Right cardiac atrium (tissue), 5 donors: Measurements from ENCODE around the gene TMEM187. TPM values are rescaled to one million over a fixed set of nuclear protein-coding genes. Genes with fewer than 3 reads are reported as not detected.
"Not testable (repeated sequence)": the region's sequence is repeated elsewhere in the genome, so short reads cannot be mapped to it uniquely, and the experiment has no call there.

ENCODE experiments used
- ATAC-seq, 2 donors: fragments of 200-7000 bp; cut with Tn5 transposase; one replicate each; pipeline versions ENCODE4 v1.8.0 to v1.9.1; 2020; ENCODE audit warnings: moderate library complexity in 2 of 2, mild to moderate bottlenecking in 1 of 2
- DNase-seq, 3 donors: peaks; one replicate each; pipeline ENCODE4 v3.0.0-alpha.2; 2020
- H3K27ac ChIP-seq: one replicate; pipeline ENCODE4 v1.5.1; 2013; ENCODE audit warnings: mild to moderate bottlenecking, low read length, control low read depth, moderate library complexity
- H3K27me3 ChIP-seq: one replicate; pipeline ENCODE4 v1.6.1; 2013; ENCODE audit not compliant: control insufficient read depth, insufficient read depth
- H3K4me1 ChIP-seq: one replicate; pipeline ENCODE4 v1.6.1; 2013; ENCODE audit warnings: low read length; ENCODE audit not compliant: control insufficient read depth, insufficient read depth
- H3K4me3 ChIP-seq: one replicate; pipeline ENCODE4 v1.5.1; 2013; ENCODE audit warnings: low read length, control low read depth
- H3K9me3 ChIP-seq: one replicate; pipeline ENCODE4 v1.6.1; 2013; ENCODE audit warnings: low read length; ENCODE audit not compliant: control insufficient read depth
- WGBS: extraction: QIAGEN DNeasy Blood & Tissue Kit; methylation state at CpG from one replicate; pipeline ENCODE4 v1.1.7; 2013; 5-methylcytosine and 5-hydroxymethylcytosine counted together
- intact Hi-C, 4 donors: fragments of 100-400 bp; cut with DNase I; formaldehyde crosslinking; loops; one replicate each; pipeline versions ENCODE4 v1.11.0 to v1.14.0; 2022 to 2023
- polyA plus RNA-seq: library from polyadenylated mRNA; stranded (reverse); fragments of 200-250 nt; gene quantifications from one replicate; pipeline ENCODE4 v1.2.3, GENCODE V29; 2013
- total RNA-seq, 4 donors: library from RNA; stranded (reverse); fragmentation: NEBNext Ultra II Directional; extraction: Animal tissue kit (Norgen Biotek cat#: 25700); gene quantifications; one replicate each; pipeline ENCODE4 v1.2.1, GENCODE V29; 2021
- donor health status: healthy with polysubstance abuse.
- donor health status: DM: no; HTN: yes; CAD: no.
- donor health status: DM: no; HTN: no; CAD: no.
- donor health status: DM: no; HTN: yes; CAD: no; lungs with severe emphysema.
- donor health status: DM: yes; HTN: yes; CAD: no.

TMEM187 gene
- total and polyA plus RNA-seq, 5 donors = 6.8 to 11.9 (median 9.1) TPM

DNA sequence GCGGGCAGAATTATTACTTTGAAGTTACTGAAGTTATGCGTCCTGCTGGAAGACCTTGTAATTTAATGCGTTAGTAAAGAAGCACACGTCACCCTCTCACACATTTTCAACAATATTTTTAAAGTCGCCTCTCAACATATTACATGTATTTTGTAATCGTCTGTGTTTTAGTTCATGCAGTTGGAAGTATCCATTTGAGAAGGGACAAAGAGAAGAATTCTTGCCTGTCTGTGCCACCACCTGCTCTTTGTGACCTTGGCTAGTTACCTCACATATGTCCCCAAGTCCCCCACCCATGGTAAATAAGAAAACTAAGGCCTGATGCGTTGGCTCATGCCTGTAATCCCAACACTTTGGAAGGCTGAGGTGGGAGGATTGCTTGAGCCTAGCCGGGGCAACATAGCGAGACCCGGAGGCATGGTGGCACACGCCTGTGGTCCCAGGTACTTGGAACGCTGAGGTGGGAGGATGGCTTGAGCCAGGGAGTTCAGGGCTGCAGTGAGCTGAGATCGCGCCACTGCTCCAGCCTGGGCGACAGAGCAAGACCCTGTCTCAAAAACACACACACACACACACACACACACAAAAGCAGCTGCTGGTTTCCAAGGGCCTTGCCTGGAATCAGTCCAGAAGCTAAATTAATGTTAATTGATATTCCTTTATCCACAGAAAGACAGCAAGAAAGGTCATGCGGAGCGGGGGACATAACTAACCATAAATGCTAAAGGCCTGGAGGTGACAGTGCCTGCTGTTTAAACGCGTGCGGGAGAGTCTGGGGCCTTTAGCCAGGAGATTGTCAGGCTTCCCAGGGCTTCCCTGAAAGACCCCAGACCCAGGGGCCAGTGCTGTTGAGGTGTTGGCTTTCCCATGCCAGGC lies 811 bp downstream of the TMEM187 start:
- H3K4me3 ChIP-seq = peak overlapping the region; percentile 78
- intact Hi-C loops = no loop called here
- peaks cover 8% of the 10 kb centered on the region for H3K4me1 ChIP-seq
- WGBS = 26% methylated on average over 20 of the region's 20 CpGs
- DNase-seq (peak in 1 of 3 donors; percentile 49), ATAC-seq (no peak)
- H3K27me3 ChIP-seq = no peaks in the 10 kb centered on the region
- peak overlapping the region; percentile 96 for H3K27ac ChIP-seq
- no peaks in the 10 kb centered on the region for H3K9me3 ChIP-seq

DNA sequence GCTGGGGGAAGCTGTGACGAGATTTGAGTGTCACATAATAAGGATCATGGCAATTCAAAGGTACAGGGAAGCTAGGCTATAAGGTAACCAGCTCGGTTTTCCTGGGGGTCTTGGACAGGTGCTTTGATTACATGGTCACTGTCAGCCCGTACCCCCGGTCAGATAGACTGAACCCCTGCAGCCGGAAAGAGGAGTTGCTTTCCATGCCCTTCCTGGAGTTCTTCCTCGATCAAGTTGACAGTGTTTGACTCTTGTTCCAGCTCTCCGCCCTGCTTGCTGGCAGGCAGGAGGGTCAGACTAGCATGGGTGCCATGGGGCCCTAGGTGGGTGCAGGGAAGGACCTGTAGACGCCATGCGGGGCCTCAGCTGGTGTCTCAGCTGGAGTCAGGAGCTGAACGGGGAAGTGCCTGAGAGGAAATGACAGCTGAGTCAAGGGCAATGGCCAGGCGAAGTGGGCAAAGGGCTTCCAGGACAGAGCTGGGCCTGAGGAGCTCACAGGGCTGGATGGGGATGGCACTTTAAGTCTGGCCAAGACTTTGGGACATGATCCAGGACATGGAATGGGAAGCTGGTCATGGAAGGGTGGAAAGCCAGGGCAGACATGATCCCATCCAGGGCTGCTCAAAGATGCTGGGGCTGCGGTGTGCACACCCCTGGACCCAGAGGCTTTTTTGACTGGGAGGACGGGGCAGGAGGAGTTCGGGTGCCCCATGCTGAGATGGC lies 1.6 kb downstream of the TMEM187 start:
- Histone ChIP-seq H3K9me3 (no peaks in the 10 kb centered on the region), H3K4me1 (peaks cover 8% of the 10 kb centered on the region), H3K27ac (peak overlapping the region; percentile 93), H3K4me3 (no peak overlapping the region), H3K27me3 (no peaks in the 10 kb centered on the region)
- WGBS = 66% methylated on average over 14 of the region's 14 CpGs
- ATAC-seq = no peak
- DNase-seq = peak in 1 of 3 donors; percentile 62
- intact Hi-C loops = no loop called here

DNA sequence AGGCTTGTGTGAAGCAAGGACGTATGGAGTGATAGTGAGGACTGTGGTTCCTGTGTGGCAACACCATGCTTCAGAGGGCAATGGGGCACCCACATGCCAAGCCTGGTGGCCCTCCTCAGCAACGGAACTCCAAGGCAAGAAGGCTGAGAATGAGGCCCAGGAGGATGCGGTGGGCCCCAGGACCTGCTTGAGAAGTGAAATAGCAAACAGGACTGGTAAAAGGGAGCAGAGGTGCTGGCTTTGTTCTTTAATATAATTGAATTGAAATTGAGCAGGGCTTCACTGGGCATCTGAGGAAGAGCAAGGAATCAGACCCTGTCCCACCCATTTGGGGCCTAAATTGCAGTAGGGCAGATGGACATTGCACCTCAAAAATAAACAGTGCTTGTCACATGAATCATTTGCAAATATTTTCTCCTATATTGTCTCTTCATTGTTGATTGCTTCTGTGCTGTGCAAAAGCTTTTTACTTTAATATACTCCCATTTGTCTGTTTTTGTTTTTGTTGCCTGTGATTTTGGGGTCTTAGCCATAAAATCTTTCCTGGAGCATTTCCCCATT lies 2.3 kb downstream of the TMEM187 start:
- peaks cover 8% of the 10 kb centered on the region for H3K4me1 ChIP-seq
- no peaks in the 10 kb centered on the region for H3K9me3 ChIP-seq
- no peaks in the 10 kb centered on the region for H3K27me3 ChIP-seq
- DNase-seq (no peak), ATAC-seq (no peak)
- 75% methylated on average over 3 of the region's 3 CpGs for WGBS
- intact Hi-C loops = no loop called here
- H3K27ac ChIP-seq = peak overlapping the region; percentile 7
- no peak overlapping the region for H3K4me3 ChIP-seq

DNA sequence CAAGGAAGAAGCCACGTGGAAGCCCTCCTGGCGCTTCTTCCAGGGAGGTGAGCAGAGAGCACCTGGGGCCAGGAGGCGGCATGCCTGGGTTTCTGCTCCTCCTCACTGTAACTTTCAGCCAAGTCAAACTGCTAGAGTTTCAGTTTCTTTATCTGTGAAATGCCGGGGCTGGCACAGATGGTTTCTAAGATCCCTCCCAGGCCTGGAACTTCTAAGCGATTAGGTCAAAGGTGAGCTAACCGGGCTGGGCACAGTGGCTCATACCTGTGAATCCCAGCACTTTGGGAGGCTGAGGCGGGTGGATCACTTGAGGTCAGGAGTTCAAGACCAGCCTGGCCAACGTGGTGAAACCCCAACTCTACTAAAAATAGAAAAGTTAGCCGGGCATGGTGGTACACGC lies 7.8 kb downstream of the TMEM187 start:
- H3K4me1 ChIP-seq, H3K9me3 ChIP-seq, ATAC-seq, intact Hi-C loops, H3K27me3 ChIP-seq, DNase-seq, H3K4me3 ChIP-seq, H3K27ac ChIP-seq: not testable (repeated sequence)
- 68% methylated on average over 9 of the region's 10 CpGs for WGBS

DNA sequence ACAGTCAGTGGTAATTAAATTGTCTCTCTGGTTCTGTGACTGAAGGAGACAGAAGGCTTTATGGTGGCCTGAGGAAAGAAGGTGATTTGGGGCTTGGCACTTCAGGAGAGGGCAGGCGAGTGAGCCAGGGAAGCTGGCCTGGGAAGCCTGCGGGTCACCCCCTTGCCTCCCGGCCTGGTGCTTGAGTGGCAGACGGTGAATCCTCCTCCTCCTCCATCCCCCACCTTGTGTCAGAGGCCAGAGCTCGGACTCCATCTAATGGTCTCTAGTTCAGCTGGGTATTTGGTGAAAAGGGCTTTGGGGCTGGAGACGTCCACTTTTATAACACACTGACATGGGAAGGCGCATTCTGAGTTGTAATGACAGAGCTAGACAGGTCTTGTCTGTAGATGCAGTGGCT lies 8.7 kb downstream of the TMEM187 start:
- no peak overlapping the region for H3K4me3 ChIP-seq
- no peak overlapping the region for H3K27ac ChIP-seq
- no peaks in the 10 kb centered on the region for H3K9me3 ChIP-seq
- no peak for DNase-seq
- intact Hi-C loops = no loop called here
- no peaks in the 10 kb centered on the region for H3K4me1 ChIP-seq
- no peaks in the 10 kb centered on the region for H3K27me3 ChIP-seq
- WGBS = 87% methylated on average over 7 of the region's 7 CpGs
- ATAC-seq = no peak

DNA sequence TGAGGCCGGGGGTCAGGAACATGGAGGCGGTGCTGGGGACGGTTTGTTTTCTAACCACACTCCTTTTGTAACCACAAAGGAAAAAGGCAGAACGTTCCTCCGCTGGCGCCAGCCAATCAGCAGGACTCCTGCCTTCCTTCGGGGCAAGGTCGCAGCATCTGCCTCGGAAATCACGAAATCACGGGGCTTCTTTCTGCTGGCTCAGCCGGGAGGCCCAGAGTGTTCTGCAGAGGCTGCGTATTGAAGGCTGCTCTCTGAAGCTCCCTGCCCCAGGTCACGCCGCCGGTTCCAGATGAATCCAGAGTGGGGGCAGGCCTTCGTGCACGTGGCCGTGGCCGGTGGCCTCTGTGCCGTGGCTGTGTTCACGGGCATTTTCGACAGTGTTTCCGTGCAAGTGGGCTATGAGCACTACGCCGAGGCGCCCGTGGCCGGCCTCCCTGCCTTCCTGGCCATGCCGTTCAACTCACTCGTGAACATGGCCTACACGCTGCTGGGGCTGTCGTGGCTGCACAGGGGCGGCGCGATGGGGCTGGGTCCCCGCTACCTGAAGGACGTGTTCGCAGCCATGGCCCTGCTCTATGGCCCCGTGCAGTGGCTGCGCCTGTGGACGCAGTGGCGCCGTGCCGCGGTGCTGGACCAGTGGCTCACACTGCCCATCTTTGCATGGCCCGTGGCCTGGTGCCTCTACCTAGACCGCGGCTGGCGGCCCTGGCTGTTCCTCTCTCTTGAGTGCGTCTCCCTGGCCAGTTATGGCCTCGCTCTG lies 9.4 kb downstream of the TMEM187 start:
- Histone ChIP-seq H3K4me1 (no peaks in the 10 kb centered on the region), H3K4me3 (no peak overlapping the region), H3K27me3 (no peaks in the 10 kb centered on the region), H3K27ac (no peak overlapping the region), H3K9me3 (no peaks in the 10 kb centered on the region)
- ATAC-seq (no peak), DNase-seq (peak in 2 of 3 donors; percentile 76)
- WGBS = 88% methylated on average over 52 of the region's 52 CpGs
- intact Hi-C loops = no loop called here

DNA sequence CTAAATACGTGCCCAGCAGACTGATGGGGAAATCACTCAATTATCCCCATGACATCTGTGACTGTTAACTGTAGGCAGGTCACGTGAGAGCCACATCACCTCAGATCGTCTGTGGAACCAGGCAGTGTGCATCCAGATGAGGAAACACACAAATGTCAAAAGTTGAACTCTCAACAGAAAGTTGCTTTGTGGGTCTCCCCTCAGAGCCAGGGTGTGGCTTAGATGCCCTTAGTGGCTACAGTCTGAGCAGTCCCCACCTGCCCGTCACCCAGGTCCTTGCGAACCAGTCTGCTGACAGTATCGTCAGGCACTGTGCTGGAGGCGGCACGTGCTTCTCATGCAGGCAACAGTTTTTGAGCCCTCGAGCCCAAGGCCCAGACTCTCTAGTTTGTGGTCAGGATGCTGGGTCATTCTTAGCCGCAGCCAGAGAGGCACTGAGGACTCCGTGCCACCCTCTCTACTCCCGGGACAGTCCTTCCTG lies 10.8 kb downstream of the TMEM187 start:
- DNase-seq (no peak), ATAC-seq (no peak)
- WGBS = 86% methylated on average over 12 of the region's 12 CpGs
- Histone ChIP-seq H3K27ac (no peak overlapping the region), H3K27me3 (no peaks in the 10 kb centered on the region), H3K4me3 (no peak overlapping the region), H3K4me1 (no peaks in the 10 kb centered on the region), H3K9me3 (no peaks in the 10 kb centered on the region)
- intact Hi-C loops = no loop called here

DNA sequence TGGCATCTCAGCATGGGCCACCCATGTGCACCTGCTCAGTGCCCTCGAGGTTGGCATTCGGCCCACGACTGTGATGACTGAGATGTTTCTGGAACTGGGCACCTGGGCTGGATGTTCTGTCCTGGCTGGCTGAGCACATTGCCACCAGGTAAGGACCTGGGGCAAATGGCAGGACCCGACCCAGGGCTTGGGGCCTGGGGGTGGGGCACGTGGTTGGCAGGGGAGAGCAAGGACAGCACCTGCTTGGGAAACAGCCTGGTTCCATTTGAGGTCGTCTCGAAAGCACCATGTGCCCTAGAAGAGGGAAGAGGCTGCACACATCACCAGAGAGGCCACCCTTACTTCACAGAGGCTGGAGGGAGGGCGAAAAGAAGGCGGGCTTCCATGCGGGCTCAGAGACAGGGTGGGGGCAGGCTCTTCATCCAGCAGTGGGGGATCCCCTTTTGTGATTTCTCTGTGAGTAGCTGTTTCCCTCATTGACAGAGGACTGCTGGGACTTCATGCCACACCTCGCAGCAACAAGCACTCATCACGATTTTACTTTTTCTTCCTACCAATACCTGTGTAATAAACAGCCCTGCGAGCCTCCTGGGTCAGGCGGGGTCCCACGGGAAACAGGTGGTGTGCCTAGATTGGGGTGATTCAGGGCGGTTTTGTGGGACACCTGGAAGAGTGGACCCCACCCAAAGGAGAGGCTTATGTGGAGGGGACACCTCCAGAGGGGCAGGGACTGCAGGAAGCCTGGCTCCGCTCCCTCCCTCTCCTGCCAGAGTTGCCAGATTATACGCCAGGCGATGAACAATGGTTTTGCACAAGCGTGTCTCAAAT lies 12.0 kb downstream of the TMEM187 start:
- H3K27ac ChIP-seq = peak overlapping the region; percentile 7
- H3K4me3 ChIP-seq = no peak overlapping the region

DNA sequence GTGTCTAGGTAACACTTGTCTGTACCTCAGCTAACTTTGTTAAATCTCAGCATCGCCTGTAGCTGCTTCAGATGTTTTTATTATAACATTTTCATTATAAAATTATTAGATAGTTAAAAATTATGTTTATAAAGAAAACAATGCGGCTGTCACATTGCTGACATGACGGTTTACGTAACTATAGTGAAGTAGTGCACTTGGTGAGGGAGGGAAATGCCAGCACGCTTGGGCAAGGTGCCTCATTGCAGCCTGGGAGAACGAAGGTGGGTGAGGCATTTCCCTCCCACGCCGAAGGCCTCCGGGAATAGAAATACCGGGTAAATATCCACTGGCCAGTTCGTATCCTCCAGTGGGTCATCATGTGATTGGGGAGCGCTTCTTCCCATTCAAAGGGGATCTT lies 15.9 kb downstream of the TMEM187 start:
- no peaks in the 10 kb centered on the region for H3K9me3 ChIP-seq
- H3K4me3 ChIP-seq = no peak overlapping the region
- 80% methylated on average over 12 of the region's 12 CpGs for WGBS
- no peaks in the 10 kb centered on the region for H3K27me3 ChIP-seq
- H3K4me1 ChIP-seq = no peaks in the 10 kb centered on the region
- DNase-seq (no peak), ATAC-seq (no peak)
- intact Hi-C loops = no loop called here
- no peak overlapping the region for H3K27ac ChIP-seq

More for the DNA sequence above, 12.0 kb downstream of the TMEM187 start:
- Histone ChIP-seq H3K27me3 (no peaks in the 10 kb centered on the region), H3K4me1 (no peaks in the 10 kb centered on the region), H3K9me3 (no peaks in the 10 kb centered on the region)
- intact Hi-C loops = no loop called here
- no peak for ATAC-seq
- no peak for DNase-seq
- WGBS = 75% methylated on average over 20 of the region's 20 CpGs
